ENCODE data around the gene ATXN3.

The ATXN3 gene

GRCh38 chr14:92039063-92039718 lies 67.2 kb downstream of the ATXN3 start:
- TF ChIP-seq CTCF (IDR thresholded peaks at IDR 0.05; ENCODE audit: low read depth, low read length) = no peak
- peak; percentile 15 for DNase-seq (ENCODE audit: extremely low read depth, low read depth)

DNA sequence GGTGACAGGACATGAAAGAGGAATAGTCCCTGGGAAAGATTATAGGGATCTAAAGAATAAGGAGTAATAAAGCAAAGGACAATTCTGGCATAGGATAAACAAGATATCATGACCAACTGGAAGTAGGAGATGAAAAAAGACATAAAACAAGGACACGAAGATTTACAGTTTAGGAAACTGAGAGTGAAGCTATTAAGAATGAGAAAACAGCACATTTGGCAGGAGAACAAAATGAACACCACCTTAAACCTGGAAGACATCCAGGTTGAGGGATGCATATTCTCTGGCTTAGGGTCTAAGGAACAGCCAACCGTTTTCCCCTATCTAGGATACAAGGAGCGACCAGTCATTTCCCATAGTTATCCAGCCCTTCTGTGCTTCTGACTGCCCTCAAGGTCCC lies 68.4 kb downstream of the ATXN3 start:
- no peak for DNase-seq (ENCODE audit: extremely low read depth, low read depth)
- no peak for TF ChIP-seq CTCF (IDR thresholded peaks at IDR 0.05; ENCODE audit: low read depth, low read length)

GRCh38 chr14:92035890-92036289 lies 70.5 kb downstream of the ATXN3 start:
- TF ChIP-seq CTCF (IDR thresholded peaks at IDR 0.05; ENCODE audit: low read depth, low read length) = no peak
- no peak for DNase-seq (ENCODE audit: extremely low read depth, low read depth)

DNA sequence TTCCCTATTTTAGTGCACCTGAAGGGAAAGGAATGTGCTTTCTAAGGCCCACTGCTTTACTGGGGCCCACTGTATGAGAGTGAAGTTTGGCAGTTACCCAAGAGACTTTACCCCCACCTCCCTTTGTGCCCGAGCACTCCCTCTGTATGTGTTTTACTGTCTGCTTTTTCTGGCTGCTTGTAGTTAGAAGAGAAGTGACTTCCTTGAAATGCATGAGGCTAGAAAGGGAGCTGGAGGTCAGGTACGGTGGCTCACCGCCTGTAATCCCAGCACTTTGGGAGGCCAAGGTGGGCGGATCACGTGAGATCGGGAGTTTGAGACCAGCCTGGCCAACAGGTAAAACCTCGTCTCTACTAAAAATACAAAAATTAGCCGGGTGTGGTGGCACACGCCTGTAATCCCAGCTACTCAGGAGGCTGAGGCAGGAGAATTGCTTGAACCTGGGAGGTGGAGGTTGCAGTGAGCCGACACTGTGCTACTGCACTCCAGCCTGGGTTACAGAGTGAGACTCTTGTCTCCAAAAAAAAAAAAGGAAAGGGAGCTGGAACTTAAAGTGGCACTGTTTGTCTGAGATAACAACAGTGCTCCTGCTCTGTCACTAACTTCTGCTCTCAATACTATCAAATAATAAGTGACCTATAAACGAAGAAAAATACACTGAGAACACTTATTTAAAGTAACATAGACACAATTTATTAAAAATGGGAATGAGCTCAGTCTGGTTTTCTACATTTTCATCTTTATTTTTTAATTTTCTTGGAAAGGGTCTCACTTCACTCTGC lies 72.3 kb downstream of the ATXN3 start:
- no peak for DNase-seq (ENCODE audit: extremely low read depth, low read depth)
- TF ChIP-seq CTCF (IDR thresholded peaks at IDR 0.05; ENCODE audit: low read depth, low read length) = no peak

GRCh38 chr14:92033433-92033832 lies 72.9 kb downstream of the ATXN3 start:
- no peak for DNase-seq (ENCODE audit: extremely low read depth, low read depth)
- TF ChIP-seq CTCF (IDR thresholded peaks at IDR 0.05; ENCODE audit: low read depth, low read length) = no peak

DNA sequence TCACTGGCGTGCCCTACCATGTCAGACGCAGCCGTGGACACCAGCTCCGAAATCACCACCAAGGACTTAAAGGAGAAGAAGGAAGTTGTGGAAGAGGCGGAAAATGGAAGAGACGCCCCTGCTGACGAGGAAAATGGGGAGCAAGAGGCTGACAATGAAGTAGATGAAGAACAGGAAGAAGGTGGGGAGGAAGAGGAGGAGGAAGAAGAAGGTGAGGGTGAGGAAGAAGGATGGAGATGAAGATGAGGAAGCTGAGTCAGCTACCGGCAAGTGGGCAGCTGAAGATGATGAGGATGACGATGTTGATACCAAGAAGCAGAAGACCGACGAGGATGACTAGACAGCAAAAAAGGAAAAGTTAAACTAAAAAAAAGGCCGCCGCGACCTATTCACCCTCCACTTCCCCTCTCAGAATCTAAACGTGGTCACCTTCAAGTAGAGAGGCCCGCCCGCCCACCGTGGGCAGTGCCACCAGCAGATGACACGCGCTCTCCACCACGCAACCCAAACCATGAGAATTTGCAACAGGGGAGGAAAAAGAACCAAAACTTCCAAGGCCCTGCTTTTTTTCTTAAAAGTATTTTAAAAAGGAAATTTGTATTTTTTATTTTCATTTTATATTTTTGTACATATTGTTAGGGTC lies 79.7 kb downstream of the ATXN3 start:
- TF ChIP-seq CTCF (IDR thresholded peaks at IDR 0.05; ENCODE audit: low read depth, low read length) = no peak
- DNase-seq (ENCODE audit: extremely low read depth, low read depth) = no peak

DNA sequence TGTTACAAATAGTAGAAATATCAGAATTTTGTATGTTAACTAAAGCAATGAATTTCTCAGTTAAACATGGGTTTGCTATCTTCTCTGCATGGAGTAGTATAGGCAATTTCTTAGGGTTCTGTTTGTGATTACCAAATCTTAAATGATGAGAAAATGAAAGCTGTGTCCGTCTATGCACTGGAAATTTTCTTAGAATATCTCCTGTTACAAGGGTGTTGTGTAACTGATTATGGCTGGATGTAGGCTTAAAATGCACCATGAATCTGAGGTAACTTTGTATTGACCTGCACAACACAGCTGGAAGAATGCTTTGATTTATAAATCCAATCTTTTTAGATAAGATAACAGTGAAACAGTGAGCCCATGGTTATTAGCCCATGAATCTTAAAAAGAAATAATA lies 84.3 kb downstream of the ATXN3 start:
- DNase-seq (ENCODE audit: extremely low read depth, low read depth) = no peak
- no peak for TF ChIP-seq CTCF (IDR thresholded peaks at IDR 0.05; ENCODE audit: low read depth, low read length)
